Measurements from ENCODE around the gene PCSK5.
"Not testable (repeated sequence)": the region's sequence is repeated elsewhere in the genome, so short reads cannot be mapped to it uniquely, and the experiment has no call there.

PCSK5 gene

GRCh38 chr9:75890472-75891276, at the start of gene PCSK5:
Gene PCSK5 (plus strand): TSS chr9:75890673. CDS start chr9:75891182, 509 bp downstream.
- DNase-seq = peak; percentile 76

GRCh38 chr9:75844321-75844720, 46.2 kb upstream of the PCSK5 start:
- no peak for DNase-seq

- no peak for DNase-seq
Observed at GRCh38 chr9:75845806-75846205, 44.7 kb upstream of the PCSK5 start.

GRCh38 chr9:75847085-75847484, 43.4 kb upstream of the PCSK5 start:
- no peak for DNase-seq

GRCh38 chr9:75850459-75851200, 39.8 kb upstream of the PCSK5 start:
- DNase-seq = no peak

GRCh38 chr9:75851917-75852316, 38.6 kb upstream of the PCSK5 start:
- DNase-seq = no peak

- DNase-seq = no peak
Observed at GRCh38 chr9:75852746-75853145, 37.7 kb upstream of the PCSK5 start.

GRCh38 chr9:75855509-75855908, 35.0 kb upstream of the PCSK5 start:
- no peak for DNase-seq

GRCh38 chr9:75858497-75859092, 31.9 kb upstream of the PCSK5 start:
- DNase-seq = no peak

- no peak for DNase-seq
Observed at GRCh38 chr9:75864266-75864665, 26.2 kb upstream of the PCSK5 start.

GRCh38 chr9:75866273-75866871, 24.1 kb upstream of the PCSK5 start:
- peak; percentile 17 for DNase-seq

- DNase-seq = not testable (repeated sequence)
Observed at GRCh38 chr9:75868526-75868925, 21.9 kb upstream of the PCSK5 start.

- no peak for DNase-seq
Observed at GRCh38 chr9:75869236-75869635, 21.2 kb upstream of the PCSK5 start.

GRCh38 chr9:75870450-75870849, 20.0 kb upstream of the PCSK5 start:
- DNase-seq = no peak

GRCh38 chr9:75871624-75872023, 18.8 kb upstream of the PCSK5 start:
- no peak for DNase-seq

- DNase-seq = no peak
Observed at GRCh38 chr9:75873712-75874111, 16.8 kb upstream of the PCSK5 start.

- no peak for DNase-seq
Observed at GRCh38 chr9:75876999-75877640, 13.4 kb upstream of the PCSK5 start.

GRCh38 chr9:75878488-75878860, 12.0 kb upstream of the PCSK5 start:
- no peak for DNase-seq

GRCh38 chr9:75880618-75881017, 9.9 kb upstream of the PCSK5 start:
- DNase-seq = no peak

- DNase-seq = no peak
Observed at GRCh38 chr9:75881761-75882160, 8.7 kb upstream of the PCSK5 start.

GRCh38 chr9:75885652-75886051, 4.8 kb upstream of the PCSK5 start:
- DNase-seq = no peak

- DNase-seq = no peak
Observed at GRCh38 chr9:75889577-75889976, 896 bp upstream of the PCSK5 start.

GRCh38 chr9:75889977-75890471, 449 bp upstream of the PCSK5 start:
- DNase-seq = peak; percentile 3
